GM12878 (cell line): ENCODE measurements around the gene GCM1. TPM values are rescaled to one million over a fixed set of nuclear protein-coding genes. Genes with fewer than 3 reads are reported as not detected.

ENCODE experiments used
- CUX1 ChIP-seq: IDR thresholded peaks from 2 replicates; pipeline ENCODE4 v1.6.1; 2012; ENCODE audit warnings: improper control_type of control experiment, low read depth, low read length; ENCODE audit not compliant: insufficient replicate concordance
- PKNOX1 ChIP-seq: fragments of 450-650 bp; IDR thresholded peaks from 2 replicates; pipeline ENCODE4 v1.6.1; 2016; ENCODE audit warnings: mild to moderate bottlenecking
- polyA plus RNA-seq, 11 experiments: library from polyadenylated mRNA; depleted of rRNA in 4 of 11; unstranded in 6 of 11; stranded (reverse) in 5 of 11; fragments of >200 nt; fragmentation: Nextera tagmentation in 4 of 11; fragmentation: Illumina TruSeq in 1 of 11; extraction: Ambion mirVana in 4 of 11; extraction: Trizol in 1 of 11; gene quantifications; 1 replicate in 1 of 11; 2 replicates in 10 of 11; pipeline versions ENCODE4 v1.2.1 to v1.2.3, GENCODE V29; 2011 to 2016; ENCODE audit warnings: inconsistent platforms in 2 of 11, missing spikeins in 2 of 11, low read depth in 1 of 11
- total RNA-seq, 4 experiments: library from RNA; depleted of rRNA in 3 of 4; stranded (reverse); fragments of >200 nt in 3 of 4; fragmentation: Illumina TruSeq in 1 of 4; extraction: Trizol in 1 of 4; gene quantifications; 2 replicates each; pipeline versions ENCODE4 v1.2.1 to v1.2.3, GENCODE V29; 2013 to 2021
- TF ChIP-seq, protein P1 (sequence below): fragments of 150-350 bp; IDR thresholded peaks from 2 replicates; pipeline ENCODE4 v1.6.1; 2016; ENCODE audit warnings: low read depth, low read length

The GCM1 gene
- total and polyA plus RNA-seq, 10 of the 15 experiments (the other 5 are each of a cell fraction or from before 2014, with no cell fraction given), result 0.04 to 0.08 (median 0.05) TPM; not detected in 5

DNA sequence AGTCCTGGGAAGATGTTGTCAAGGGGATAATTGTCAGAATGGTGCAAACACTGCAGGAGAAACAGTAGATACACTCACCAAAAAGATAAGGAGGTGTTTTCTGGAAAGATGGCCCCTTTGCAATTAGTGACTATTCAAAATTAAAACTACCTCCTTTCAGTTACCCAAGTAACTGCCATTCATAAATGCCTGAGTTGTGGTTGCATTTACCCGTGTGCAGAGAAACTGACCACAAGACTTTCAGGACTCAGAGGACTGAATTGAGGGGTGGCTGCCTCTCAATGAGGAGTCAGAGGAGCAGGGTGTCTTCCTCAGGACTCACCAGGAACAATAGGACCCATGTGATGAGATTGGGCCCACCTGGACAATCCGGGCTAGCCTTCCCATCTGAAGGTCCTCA lies 39.0 kb downstream of the GCM1 start (continued):
- TF ChIP-seq CUX1 (no peak), PKNOX1 (peak; percentile 52; the same call in 1 of the 2 replicates)
- TF ChIP-seq, protein P1, sequence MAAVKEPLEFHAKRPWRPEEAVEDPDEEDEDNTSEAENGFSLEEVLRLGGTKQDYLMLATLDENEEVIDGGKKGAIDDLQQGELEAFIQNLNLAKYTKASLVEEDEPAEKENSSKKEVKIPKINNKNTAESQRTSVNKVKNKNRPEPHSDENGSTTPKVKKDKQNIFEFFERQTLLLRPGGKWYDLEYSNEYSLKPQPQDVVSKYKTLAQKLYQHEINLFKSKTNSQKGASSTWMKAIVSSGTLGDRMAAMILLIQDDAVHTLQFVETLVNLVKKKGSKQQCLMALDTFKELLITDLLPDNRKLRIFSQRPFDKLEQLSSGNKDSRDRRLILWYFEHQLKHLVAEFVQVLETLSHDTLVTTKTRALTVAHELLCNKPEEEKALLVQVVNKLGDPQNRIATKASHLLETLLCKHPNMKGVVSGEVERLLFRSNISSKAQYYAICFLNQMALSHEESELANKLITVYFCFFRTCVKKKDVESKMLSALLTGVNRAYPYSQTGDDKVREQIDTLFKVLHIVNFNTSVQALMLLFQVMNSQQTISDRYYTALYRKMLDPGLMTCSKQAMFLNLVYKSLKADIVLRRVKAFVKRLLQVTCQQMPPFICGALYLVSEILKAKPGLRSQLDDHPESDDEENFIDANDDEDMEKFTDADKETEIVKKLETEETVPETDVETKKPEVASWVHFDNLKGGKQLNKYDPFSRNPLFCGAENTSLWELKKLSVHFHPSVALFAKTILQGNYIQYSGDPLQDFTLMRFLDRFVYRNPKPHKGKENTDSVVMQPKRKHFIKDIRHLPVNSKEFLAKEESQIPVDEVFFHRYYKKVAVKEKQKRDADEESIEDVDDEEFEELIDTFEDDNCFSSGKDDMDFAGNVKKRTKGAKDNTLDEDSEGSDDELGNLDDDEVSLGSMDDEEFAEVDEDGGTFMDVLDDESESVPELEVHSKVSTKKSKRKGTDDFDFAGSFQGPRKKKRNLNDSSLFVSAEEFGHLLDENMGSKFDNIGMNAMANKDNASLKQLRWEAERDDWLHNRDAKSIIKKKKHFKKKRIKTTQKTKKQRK, result no peak
